Sigmoid colon (tissue), 4 donors: ENCODE measurements around the gene ZIC1.

ENCODE experiments used
- CTCF ChIP-seq, 4 experiments: fragments of 450-650 bp in 3 of 4; fragments of 200-600 bp in 1 of 4; IDR thresholded peaks; one replicate each; pipeline ENCODE4 v1.5.1; 2016 to 2019; ENCODE audit warnings: antibody characterized with exemption in 4 of 4, mild to moderate bottlenecking in 3 of 4, moderate library complexity in 2 of 4
- EP300 ChIP-seq, 4 donors: sonication (generic); formaldehyde crosslinking; IDR thresholded peaks; one replicate each; pipeline ENCODE4 v1.6.1; 2017; ENCODE audit warnings: antibody characterized with exemption in 4 of 4
- POLR2A ChIP-seq, 2 donors: fragments of 450-650 bp; IDR thresholded peaks; one replicate each; pipeline ENCODE4 v1.6.1; 2016; ENCODE audit warnings: antibody characterized with exemption in 2 of 2, mild to moderate bottlenecking in 2 of 2, moderate library complexity in 2 of 2

- TF ChIP-seq EP300 (IDR thresholded peaks at IDR 0.05) = no peak
- no peak for TF ChIP-seq CTCF (IDR thresholded peaks at IDR 0.05)
- no peak for TF ChIP-seq POLR2A (IDR thresholded peaks at IDR 0.05)
Measured at GRCh38 chr3:147365196-147366115, 43.7 kb upstream of the ZIC1 start.
